GM20000 (cell line): Measurements from ENCODE around the gene AMN.
"Not testable (repeated sequence)": the region's sequence is repeated elsewhere in the genome, so short reads cannot be mapped to it uniquely, and the experiment has no call there.

Experiments used
- DNase-seq: peaks from one replicate; pipeline ENCODE4 v3.0.0; 2012; ENCODE audit warnings: low spot score
- TF ChIP-seq, protein P1 (sequence below): IDR thresholded peaks from 2 replicates; pipeline ENCODE4 v1.5.1; 2012; ENCODE audit warnings: mild to moderate bottlenecking, control low read depth; ENCODE audit errors: extremely low read depth, missing control alignments

Gene AMN

GRCh38 chr14:102891556-102891955 is 30.9 kb upstream of the AMN start:
- no peak for DNase-seq
- TF ChIP-seq, protein P1, sequence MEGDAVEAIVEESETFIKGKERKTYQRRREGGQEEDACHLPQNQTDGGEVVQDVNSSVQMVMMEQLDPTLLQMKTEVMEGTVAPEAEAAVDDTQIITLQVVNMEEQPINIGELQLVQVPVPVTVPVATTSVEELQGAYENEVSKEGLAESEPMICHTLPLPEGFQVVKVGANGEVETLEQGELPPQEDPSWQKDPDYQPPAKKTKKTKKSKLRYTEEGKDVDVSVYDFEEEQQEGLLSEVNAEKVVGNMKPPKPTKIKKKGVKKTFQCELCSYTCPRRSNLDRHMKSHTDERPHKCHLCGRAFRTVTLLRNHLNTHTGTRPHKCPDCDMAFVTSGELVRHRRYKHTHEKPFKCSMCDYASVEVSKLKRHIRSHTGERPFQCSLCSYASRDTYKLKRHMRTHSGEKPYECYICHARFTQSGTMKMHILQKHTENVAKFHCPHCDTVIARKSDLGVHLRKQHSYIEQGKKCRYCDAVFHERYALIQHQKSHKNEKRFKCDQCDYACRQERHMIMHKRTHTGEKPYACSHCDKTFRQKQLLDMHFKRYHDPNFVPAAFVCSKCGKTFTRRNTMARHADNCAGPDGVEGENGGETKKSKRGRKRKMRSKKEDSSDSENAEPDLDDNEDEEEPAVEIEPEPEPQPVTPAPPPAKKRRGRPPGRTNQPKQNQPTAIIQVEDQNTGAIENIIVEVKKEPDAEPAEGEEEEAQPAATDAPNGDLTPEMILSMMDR, result no peak

DNA sequence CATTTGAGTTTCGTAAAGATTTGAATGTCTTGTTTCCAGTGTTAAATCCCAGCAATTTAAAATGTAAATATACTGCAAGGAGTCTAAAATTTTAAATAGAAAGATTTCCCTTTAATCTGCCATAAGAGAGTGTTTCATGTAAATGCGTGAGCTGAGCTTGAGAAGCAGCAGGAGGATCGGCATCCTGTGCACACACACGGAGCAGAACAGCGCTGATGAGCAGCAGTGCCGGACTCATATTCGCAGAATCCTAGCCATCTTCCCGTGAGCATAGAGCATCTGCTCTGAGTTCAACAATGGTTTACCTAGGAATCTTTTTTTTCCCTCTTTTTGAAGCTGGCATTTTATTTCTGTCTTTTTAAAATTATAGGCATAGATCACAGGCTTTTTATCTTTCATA is 29.8 kb upstream of the AMN start:
- DNase-seq, result no peak
- TF ChIP-seq, protein P1, result no peak

DNA sequence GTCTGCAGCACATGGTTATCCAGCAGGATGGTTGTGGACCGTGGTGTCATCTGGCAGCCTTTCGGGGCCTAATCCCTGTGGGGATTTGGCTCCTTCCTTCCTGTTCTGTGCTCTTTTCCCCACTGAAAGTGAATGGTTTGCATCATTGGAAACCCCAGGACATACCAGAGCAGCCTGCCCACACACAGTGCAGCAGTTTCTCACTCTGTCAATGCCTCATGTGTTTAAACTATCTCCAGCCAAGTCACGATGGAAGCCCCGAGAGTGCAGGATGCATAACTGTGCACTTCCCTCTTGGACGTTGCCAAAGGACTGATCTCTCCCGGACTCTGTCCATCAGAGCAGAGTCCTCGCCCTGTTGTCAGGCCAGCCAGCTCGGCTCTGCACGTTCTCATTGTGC is 29.0 kb upstream of the AMN start:
- TF ChIP-seq, protein P1, result no peak
- DNase-seq, result no peak

- not testable (repeated sequence) for DNase-seq
These were observed 25.7 kb upstream of the AMN start for GRCh38 chr14:102896735-102897134.

GRCh38 chr14:102897299-102898027 is 25.0 kb upstream of the AMN start:
- TF ChIP-seq, protein P1, result no peak
- DNase-seq, result no peak

DNA sequence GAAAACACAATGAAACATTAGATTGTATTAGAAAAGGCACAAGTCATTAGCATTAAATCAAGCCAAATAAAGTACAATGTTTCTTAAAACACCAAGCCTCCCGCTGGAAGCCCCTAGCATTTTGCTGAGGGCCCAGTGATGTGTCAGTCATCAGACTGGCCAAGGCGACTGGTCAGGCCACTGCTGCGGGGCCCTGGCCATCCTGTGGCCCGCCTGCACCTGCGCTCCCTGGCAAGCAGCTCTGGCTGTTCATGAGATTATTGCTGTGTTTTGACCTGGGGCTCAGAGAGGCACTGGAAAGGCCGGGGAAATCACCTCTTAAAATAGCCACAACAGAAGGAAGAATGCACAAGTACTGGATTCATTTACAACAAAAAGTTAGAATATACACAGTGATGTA is 24.2 kb upstream of the AMN start:
- DNase-seq, result no peak
- TF ChIP-seq, protein P1, result no peak

DNA sequence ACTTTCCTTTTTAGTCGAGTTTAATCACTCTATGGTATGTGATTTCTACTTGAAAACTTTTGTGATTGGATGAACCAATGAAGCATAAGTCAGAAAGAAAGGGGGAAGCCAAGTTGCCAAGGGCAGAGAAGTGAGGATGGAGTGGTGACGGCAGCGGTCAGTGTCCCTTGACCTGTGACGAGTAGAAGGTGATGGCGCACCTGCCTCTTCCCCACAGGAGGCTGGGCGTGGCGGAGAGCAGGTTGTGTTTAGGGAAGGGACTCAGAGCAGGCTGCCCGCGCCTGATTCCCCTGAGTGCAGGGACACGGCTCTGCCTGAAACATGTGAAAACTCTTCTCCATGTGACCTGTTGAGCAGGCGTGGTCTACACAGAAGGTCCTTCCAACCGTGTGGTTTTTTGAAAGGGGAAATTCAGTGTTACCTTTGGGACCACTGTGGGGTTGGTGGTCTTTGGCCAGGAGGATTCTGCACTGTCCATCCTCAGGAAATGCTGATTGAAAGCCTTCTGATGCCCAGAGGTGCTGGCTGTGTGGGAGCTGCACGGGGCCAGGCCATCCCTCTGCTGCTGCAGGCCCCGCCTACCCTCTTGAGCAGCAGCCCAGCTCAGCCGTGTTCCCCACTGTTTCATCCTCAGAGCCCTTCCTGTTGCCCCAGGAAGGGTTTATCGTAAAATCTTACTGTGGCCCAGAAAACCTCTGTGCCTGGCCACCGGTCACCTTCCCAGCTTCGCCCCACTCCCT is 23.5 kb upstream of the AMN start:
- TF ChIP-seq, protein P1, result no peak
- peak; percentile 51 for DNase-seq
